SU-DHL-6 (cell line): ENCODE results near the gene CST3.

Experiments
- H2AFZ ChIP-seq: fragments of 200-600 bp; sonication (generic); 2 replicates; pipeline ENCODE4 v1.6.1; 2014; ENCODE audit warnings: low read depth, mild to moderate bottlenecking, moderate library complexity, mixed read lengths, antibody characterized with exemption, low read length; ENCODE audit not compliant: severe bottlenecking
- H3F3A ChIP-seq: fragments of 200-600 bp; shearing (Covaris generic); 2 replicates; pipeline ENCODE4 v1.6.0; 2016; ENCODE audit warnings: antibody characterized with exemption, mild to moderate bottlenecking; ENCODE audit not compliant: insufficient read depth
- H3K27ac ChIP-seq: fragments of 200-600 bp; sonication (generic); 2 replicates; pipeline ENCODE4 v1.5.1; 2016; ENCODE audit warnings: low read depth, mild to moderate bottlenecking, low read length, moderate library complexity, mixed read lengths
- H3K27me3 ChIP-seq: fragments of 200-600 bp; sonication (generic), shearing (Covaris generic); 2 replicates; pipeline ENCODE4 v1.6.0; 2014; ENCODE audit warnings: mild to moderate bottlenecking, low read length
- H3K36me3 ChIP-seq: fragments of 200-600 bp; sonication (generic); 2 replicates; pipeline ENCODE4 v1.6.1; 2014; ENCODE audit warnings: mild to moderate bottlenecking, low read length, mixed read lengths
- H3K4me2 ChIP-seq: fragments of 300-600, 200-600 bp; shearing (Covaris generic), sonication (generic); 2 replicates; pipeline ENCODE4 v1.6.0; 2014; ENCODE audit warnings: low read length, low read depth, mild to moderate bottlenecking; ENCODE audit not compliant: poor library complexity, severe bottlenecking
- H3K4me3 ChIP-seq: fragments of 200-600 bp; sonication (generic); 2 replicates; pipeline ENCODE4 v1.5.1; 2014; ENCODE audit warnings: antibody characterized with exemption, low read length, mild to moderate bottlenecking, mixed read lengths; ENCODE audit not compliant: insufficient read depth, poor library complexity, severe bottlenecking
- H3K79me2 ChIP-seq: fragments of 200-600 bp; sonication (generic); 2 replicates; pipeline ENCODE4 v1.6.1; 2014; ENCODE audit warnings: mild to moderate bottlenecking, low read length, moderate library complexity; ENCODE audit not compliant: insufficient read depth
- H3K9ac ChIP-seq: fragments of 200-600 bp; sonication (generic); 2 replicates; pipeline ENCODE4 v1.7.0; 2014; ENCODE audit warnings: mild to moderate bottlenecking, low read length
- H3K9me2 ChIP-seq: fragments of 200-600 bp; sonication (generic); replicated peaks from 2 replicates; pipeline ENCODE4 v1.6.1; 2014; ENCODE audit warnings: low read length; ENCODE audit not compliant: insufficient read depth
- H3K9me3 ChIP-seq: fragments of 200-600 bp; sonication (generic); 2 replicates; pipeline ENCODE4 v1.6.1; 2014; ENCODE audit warnings: low read length, mixed read lengths; ENCODE audit not compliant: insufficient read depth
- H4K20me1 ChIP-seq: fragments of 200-600 bp; sonication (generic); 2 replicates; pipeline ENCODE4 v1.6.1; 2014; ENCODE audit warnings: low read depth, mild to moderate bottlenecking, antibody characterized with exemption, low read length, moderate library complexity, mixed read lengths
- CTCF ChIP-seq: fragments of 200-600 bp; sonication (generic); IDR thresholded peaks from one replicate; pipeline ENCODE4 v1.5.1; 2017; ENCODE audit warnings: antibody characterized with exemption, mild to moderate bottlenecking, low read length, moderate library complexity; ENCODE audit not compliant: insufficient read depth, poor library complexity, severe bottlenecking
- EZH2phosphoT487 ChIP-seq: fragments of 200-600 bp; sonication (generic), shearing (Covaris generic); conservative IDR thresholded peaks from 2 replicates; pipeline ENCODE4 v1.6.1; 2018; ENCODE audit warnings: mild to moderate bottlenecking, antibody characterized with exemption, low read length, moderate library complexity, mixed read lengths

CST3 gene

DNA sequence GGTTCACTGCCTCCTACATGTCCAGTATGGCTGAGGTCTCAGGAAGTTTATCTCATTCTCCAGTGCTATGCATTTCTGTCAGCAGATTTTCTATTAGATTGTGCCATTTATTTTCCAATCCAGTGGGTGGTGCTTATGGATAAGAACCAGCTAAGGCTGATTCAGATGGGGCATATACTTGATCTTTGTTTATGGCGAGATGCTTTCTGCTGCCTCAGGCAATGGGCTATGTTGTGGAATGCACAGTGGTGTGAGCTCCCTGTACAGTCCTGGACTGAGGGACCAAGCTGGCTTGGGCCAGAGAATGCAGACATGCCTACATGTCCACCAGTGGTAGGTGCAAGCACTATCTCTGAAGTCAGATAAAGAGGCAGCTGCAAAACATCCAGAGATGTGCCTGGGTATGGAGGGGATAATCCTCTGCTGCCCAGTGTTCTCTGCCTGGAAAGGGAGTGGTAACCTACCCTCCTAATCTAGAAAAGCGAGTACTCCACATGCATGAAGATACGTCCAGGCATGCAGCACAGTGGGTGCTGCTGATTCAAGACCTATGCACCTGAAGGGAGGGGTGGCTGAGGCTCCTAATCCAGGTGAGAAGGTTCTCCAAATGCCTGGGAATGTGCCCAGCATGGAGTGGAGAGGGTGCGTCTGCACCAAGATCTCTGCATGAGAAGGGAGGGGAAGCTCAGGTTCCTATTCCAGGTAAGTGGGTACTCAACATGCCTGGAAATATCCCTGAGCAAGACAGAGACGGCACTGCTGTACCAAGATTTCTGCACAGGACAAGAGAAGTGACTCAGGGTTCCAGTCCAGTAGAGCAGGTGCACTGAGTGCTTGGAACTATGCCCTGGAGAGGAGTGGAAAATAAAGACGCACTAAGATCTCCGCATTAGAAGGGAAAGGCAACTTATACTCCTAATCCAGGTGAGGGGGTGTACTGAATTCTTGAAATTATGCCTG, 41.7 kb upstream of the CST3 start:
- no peaks in the 10 kb centered on the region for H3K9me3 ChIP-seq
- H3K4me3 ChIP-seq: no peak overlapping the region
- no peaks in the 10 kb centered on the region for H3K36me3 ChIP-seq
- H3K27me3 ChIP-seq: no peaks in the 10 kb centered on the region
- no peak overlapping the region for H2AFZ ChIP-seq
- no peaks in the 10 kb centered on the region for H4K20me1 ChIP-seq
- H3K79me2 ChIP-seq: no peaks in the 10 kb centered on the region
- H3K9ac ChIP-seq: no peak overlapping the region
- H3K4me2 ChIP-seq: no peak overlapping the region
- H3F3A ChIP-seq: no peaks in the 10 kb centered on the region
- no peak for TF ChIP-seq EZH2phosphoT487
- TF ChIP-seq CTCF: no peak
- no peak overlapping the region for H3K27ac ChIP-seq
- H3K9me2 ChIP-seq: no peaks in the 10 kb centered on the region

DNA sequence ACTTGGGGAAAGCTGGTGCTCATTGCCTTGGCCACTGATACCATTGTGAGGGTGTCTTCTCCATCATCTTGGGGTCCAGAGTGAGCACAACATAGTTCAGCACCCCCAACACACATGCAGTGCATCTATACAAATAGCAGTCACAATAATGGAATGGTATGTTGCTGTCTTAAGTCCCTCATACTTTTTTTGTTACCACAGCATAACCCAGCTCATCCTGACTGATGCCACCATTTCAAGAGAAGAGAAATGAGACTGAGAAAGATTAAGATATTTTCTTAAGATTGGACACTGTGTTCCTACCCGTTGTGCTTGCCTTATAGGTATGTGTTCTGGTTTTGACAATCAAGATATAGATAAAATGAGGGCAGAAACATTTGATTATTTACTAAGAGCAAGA, 35.5 kb upstream of the CST3 start:
- Histone ChIP-seq H3K4me2 (no peak overlapping the region), H3K9me3 (no peaks in the 10 kb centered on the region), H3F3A (no peaks in the 10 kb centered on the region), H3K9ac (no peak overlapping the region), H3K27me3 (no peaks in the 10 kb centered on the region), H3K79me2 (no peaks in the 10 kb centered on the region), H3K9me2 (no peaks in the 10 kb centered on the region), H4K20me1 (no peaks in the 10 kb centered on the region), H3K4me3 (no peak overlapping the region), H3K36me3 (no peaks in the 10 kb centered on the region), H2AFZ (no peak overlapping the region), H3K27ac (no peak overlapping the region)
- TF ChIP-seq CTCF (no peak), EZH2phosphoT487 (no peak)

DNA sequence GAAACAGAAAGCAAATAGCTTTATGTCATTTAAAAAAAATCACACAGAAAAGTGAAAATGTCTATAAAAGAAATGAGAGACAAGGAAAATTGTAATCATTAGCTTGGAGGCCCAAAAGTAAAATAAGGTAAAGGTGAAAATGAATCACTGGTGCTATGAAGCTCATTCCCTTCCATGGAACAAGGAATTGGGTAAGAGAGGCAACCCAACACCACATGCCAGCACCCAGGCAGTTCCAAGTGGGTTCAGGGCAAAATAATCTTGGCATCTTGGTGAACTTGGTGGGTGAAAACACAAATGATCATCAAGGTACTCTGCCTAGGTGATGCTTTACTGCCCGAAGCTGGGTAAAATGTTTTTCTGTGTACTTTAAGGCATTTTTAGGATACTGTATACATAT, 34.4 kb upstream of the CST3 start:
- H3K9ac ChIP-seq: no peak overlapping the region

More for the DNA sequence above, 34.4 kb upstream of the CST3 start:
- H3K9me2 ChIP-seq: no peaks in the 10 kb centered on the region
- no peaks in the 10 kb centered on the region for H3K27me3 ChIP-seq
- no peaks in the 10 kb centered on the region for H3K79me2 ChIP-seq
- no peak overlapping the region for H2AFZ ChIP-seq
- H4K20me1 ChIP-seq: no peaks in the 10 kb centered on the region
- H3F3A ChIP-seq: no peaks in the 10 kb centered on the region
- no peaks in the 10 kb centered on the region for H3K9me3 ChIP-seq
- H3K36me3 ChIP-seq: no peaks in the 10 kb centered on the region
- no peak overlapping the region for H3K4me3 ChIP-seq
- no peak overlapping the region for H3K4me2 ChIP-seq
- H3K27ac ChIP-seq: no peak overlapping the region
- TF ChIP-seq EZH2phosphoT487 (no peak), CTCF (no peak)
